HL-60 (cell line): ENCODE results near the gene VMAC.
A peak's percentile ranks its signal among the peaks of the same experiment; 100 is the strongest.

Experiments
- DNase-seq, 2 experiments: peaks; one replicate each; pipeline ENCODE4 v3.0.0-alpha.2; 2010 to 2020; ENCODE audit warnings: low read depth in 1 of 2, low spot score in 1 of 2
- H3K27ac ChIP-seq: fragments of 250-450 bp; sonication (Bioruptor Pico); replicated peaks from 2 replicates; pipeline ENCODE4 v1.5.1; 2020; ENCODE audit warnings: mild to moderate bottlenecking, moderate library complexity
- H3K27me3 ChIP-seq: fragments of 250-450 bp; sonication (Bioruptor Pico); 2 replicates; pipeline ENCODE4 v1.5.1; 2021; ENCODE audit warnings: mild to moderate bottlenecking, moderate library complexity; ENCODE audit not compliant: insufficient read depth, poor library complexity, severe bottlenecking
- H3K4me3 ChIP-seq: replicated peaks from 2 replicates; pipeline ENCODE4 v1.5.1; 2011; ENCODE audit warnings: mild to moderate bottlenecking, control low read depth, low read length; ENCODE audit not compliant: insufficient read depth
- CTCF ChIP-seq: IDR thresholded peaks from one replicate; pipeline ENCODE4 v1.5.1; 2011; ENCODE audit warnings: low read length, control low read depth, inconsistent platforms; ENCODE audit not compliant: insufficient read depth
- GABPA ChIP-seq: IDR thresholded peaks from 2 replicates; pipeline ENCODE4 v1.6.1; 2012; ENCODE audit warnings: low read depth
- POLR2AphosphoS5 ChIP-seq: IDR thresholded peaks from 2 replicates; pipeline ENCODE4 v1.6.1; 2012; ENCODE audit warnings: low read depth
- SPI1 ChIP-seq: IDR thresholded peaks from 2 replicates; pipeline ENCODE4 v1.6.1; 2012; ENCODE audit warnings: low read depth, mild to moderate bottlenecking, borderline replicate concordance
- TF ChIP-seq, protein P1 (sequence below): IDR thresholded peaks from 2 replicates; pipeline ENCODE4 v1.6.1; 2012; ENCODE audit warnings: low read depth; ENCODE audit not compliant: insufficient replicate concordance

VMAC gene

DNA sequence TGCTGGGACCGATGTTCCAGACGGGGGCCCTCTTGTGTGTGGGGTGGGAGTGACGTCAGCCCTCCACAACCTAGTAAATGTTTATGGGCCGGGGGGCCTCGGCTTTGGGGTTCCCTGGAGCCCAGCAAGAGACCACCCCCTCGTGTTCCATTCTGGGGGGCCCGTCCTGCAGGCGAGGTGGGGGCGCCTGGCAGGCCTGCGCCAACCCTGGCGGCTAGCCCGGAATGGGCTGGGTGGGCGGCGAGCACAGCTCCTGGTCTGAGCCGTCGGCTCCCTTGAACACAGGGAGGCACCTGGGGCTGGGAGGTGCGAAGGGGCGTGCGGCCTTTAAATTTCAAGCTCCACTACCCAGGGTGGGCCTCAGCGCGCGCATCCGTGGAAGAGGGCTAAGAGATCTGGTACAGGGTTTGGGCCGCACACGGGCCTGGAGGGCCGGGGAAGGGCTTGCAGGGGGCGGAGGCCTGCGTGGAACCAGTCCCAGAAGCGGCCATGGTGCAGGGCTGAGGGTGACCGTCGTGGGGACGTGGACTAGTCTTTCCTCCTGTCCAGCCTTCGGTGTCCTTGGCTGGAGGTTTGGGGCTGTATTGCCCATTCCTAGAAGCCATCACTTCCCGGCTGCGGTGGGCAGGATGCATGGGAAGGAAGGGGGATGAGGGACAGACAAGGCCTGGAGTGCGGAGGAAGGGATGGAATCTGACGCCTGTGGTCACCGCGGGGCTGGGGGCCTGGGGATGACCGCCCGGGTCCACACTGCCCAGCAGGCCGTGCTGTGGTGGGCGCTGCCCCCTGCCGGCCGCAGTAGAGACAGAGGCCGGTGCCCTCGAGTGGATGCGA is 12.5 kb upstream of the VMAC start:
- Histone ChIP-seq H3K4me3 (no peak overlapping the region), H3K27ac (no peak overlapping the region), H3K27me3 (peaks cover 10% of the 10 kb centered on the region)
- peak in 1 of 2 experiments; percentile 16 for DNase-seq
- TF ChIP-seq POLR2AphosphoS5 (peak; percentile 31), CTCF (peak; percentile 26)
- TF ChIP-seq, protein P1, sequence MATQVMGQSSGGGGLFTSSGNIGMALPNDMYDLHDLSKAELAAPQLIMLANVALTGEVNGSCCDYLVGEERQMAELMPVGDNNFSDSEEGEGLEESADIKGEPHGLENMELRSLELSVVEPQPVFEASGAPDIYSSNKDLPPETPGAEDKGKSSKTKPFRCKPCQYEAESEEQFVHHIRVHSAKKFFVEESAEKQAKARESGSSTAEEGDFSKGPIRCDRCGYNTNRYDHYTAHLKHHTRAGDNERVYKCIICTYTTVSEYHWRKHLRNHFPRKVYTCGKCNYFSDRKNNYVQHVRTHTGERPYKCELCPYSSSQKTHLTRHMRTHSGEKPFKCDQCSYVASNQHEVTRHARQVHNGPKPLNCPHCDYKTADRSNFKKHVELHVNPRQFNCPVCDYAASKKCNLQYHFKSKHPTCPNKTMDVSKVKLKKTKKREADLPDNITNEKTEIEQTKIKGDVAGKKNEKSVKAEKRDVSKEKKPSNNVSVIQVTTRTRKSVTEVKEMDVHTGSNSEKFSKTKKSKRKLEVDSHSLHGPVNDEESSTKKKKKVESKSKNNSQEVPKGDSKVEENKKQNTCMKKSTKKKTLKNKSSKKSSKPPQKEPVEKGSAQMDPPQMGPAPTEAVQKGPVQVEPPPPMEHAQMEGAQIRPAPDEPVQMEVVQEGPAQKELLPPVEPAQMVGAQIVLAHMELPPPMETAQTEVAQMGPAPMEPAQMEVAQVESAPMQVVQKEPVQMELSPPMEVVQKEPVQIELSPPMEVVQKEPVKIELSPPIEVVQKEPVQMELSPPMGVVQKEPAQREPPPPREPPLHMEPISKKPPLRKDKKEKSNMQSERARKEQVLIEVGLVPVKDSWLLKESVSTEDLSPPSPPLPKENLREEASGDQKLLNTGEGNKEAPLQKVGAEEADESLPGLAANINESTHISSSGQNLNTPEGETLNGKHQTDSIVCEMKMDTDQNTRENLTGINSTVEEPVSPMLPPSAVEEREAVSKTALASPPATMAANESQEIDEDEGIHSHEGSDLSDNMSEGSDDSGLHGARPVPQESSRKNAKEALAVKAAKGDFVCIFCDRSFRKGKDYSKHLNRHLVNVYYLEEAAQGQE, result no peak

- no peak for DNase-seq
- no peak for TF ChIP-seq SPI1
- TF ChIP-seq POLR2AphosphoS5, result no peak
- TF ChIP-seq CTCF, result no peak
- TF ChIP-seq, protein P1, result no peak
- TF ChIP-seq GABPA, result no peak
- H3K27ac ChIP-seq, result no peak overlapping the region
- H3K27me3 ChIP-seq, result peaks cover 10% of the 10 kb centered on the region
- H3K4me3 ChIP-seq, result no peak overlapping the region
Observed at GRCh38 chr19:5892772-5893275, 11.8 kb upstream of the VMAC start.

- no peak for DNase-seq
- no peak overlapping the region for H3K27ac ChIP-seq
- 0 out of 2 replicates have a peak, but pooled peaks have one; percentile 16 for TF ChIP-seq POLR2AphosphoS5
- TF ChIP-seq GABPA, result no peak
Observed at GRCh38 chr19:5893296-5893903, 11.3 kb upstream of the VMAC start.

GRCh38 chr19:5893907-5894703 is 10.6 kb upstream of the VMAC start:
- DNase-seq, result no peak
- no peak overlapping the region for H3K27ac ChIP-seq
- peaks cover 10% of the 10 kb centered on the region for H3K27me3 ChIP-seq
- no peak for TF ChIP-seq GABPA
- TF ChIP-seq, protein P1, result no peak
- no peak for TF ChIP-seq POLR2AphosphoS5
- no peak for TF ChIP-seq CTCF
- no peak for TF ChIP-seq SPI1
- no peak overlapping the region for H3K4me3 ChIP-seq

More at GRCh38 chr19:5893296-5893903, 11.3 kb upstream of the VMAC start:
- peaks cover 10% of the 10 kb centered on the region for H3K27me3 ChIP-seq
- H3K4me3 ChIP-seq, result no peak overlapping the region
